8988T (cell line): Measurements from ENCODE around the gene SPTBN4.
"Not testable (repeated sequence)": the region's sequence is repeated elsewhere in the genome, so short reads cannot be mapped to it uniquely, and the experiment has no call there.

Experiments
- DNase-seq: peaks from one replicate; pipeline ENCODE4 v3.0.0; 2011

The SPTBN4 gene

DNA sequence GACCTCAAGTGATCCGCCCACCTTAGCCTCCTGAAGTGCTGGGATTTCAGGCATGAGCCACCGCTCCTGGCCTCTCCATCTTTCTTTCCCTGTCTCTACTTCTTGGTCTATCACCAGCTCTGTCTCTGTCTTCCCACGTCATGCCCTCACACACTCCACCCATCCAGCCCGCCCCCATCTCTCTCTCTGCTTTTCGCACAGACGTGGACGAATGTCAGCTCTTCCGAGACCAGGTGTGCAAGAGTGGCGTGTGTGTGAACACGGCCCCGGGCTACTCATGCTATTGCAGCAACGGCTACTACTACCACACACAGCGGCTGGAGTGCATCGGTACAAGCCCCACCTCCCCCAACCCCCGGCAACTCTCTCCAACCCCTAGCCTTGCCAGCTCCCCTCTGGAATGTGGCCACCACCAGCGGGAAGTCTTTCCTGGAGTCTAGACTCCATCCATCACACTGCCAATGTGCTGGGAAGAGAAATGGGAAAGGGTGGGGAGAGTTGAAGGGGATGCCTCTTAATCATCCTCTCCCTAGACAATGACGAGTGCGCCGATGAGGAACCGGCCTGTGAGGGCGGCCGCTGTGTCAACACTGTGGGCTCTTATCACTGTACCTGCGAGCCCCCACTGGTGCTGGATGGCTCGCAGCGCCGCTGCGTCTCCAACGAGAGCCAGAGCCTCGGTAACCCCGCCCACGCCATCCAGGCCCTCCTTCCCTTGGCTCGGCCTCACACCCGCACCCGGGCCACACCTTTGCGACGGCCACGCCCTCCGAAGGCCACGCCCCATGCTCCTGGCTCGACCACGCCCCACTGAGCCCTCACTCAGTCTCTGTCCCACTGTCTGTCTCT, 156.8 kb downstream of the SPTBN4 start:
- DNase-seq: no peak

DNA sequence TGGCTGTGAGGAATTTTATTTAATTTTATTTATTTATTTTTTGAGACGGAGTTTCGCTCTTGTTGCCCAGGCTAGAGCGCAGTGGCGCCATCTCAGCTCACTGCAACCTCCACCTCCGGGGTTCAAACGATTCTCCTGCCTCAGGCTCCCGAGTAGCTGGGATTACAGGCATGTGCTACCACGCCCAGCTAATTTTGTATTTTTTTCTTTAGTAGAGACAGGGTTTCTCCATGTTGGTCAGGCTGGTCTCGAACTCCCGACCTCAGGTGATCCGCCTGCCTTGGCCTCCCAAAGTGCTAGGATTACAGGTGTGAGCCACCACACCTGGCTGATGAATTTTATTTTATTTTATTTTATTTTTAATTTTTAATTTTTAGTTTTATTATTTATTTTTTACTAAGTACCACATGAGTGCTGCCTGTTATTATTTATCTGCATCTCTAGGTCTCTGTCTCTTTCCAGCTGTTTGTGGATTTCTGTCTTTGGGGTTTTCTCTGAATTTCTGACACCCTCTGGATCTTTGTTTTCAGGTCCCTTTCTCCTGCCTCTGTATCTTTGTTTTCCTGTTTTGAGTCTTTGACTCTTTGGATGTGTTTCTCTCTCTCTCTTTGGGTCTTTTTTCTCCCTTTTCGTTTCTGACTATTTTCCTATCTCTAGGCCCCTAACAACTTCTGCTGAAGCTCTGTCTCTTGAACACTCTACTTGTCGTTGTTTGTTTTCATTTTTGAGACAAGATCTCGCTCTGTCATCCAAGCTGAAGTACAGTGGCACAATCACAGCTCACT, 157.8 kb downstream of the SPTBN4 start:
- not testable (repeated sequence) for DNase-seq

DNA sequence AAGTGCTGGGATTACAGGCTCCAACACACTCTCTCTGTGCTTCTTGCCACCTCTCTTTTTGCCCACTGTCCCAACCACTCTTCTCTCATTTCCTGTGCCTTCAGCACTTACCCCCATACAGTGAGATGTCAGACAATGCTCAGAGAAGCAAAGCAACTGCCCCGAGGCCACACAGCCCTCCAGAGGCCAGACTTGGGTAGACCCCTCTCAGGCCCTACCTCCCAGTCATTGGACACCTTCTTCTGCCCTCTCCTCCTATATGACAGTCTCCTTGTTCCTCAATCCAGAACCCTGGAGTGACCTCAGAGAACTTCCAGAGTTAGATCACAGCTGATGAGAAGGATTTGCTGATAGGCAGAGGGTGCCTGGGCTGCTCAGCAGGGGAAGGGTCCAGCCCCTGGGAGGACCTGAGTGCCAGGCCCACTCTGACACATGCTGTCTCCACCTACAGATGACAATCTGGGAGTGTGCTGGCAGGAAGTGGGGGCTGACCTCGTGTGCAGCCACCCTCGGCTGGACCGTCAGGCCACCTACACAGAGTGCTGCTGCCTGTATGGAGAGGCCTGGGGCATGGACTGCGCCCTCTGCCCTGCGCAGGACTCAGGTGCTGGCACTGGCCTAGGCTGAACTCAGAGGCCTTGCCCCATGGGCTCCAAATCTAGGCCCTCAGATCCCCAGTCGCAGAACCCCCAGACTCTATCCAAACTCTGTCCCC, 158.8 kb downstream of the SPTBN4 start:
- no peak for DNase-seq
